ENCODE results near the gene ARHGAP19. TPM values are rescaled to one million over a fixed set of nuclear protein-coding genes. Genes with fewer than 3 reads are reported as not detected.

ARHGAP19 gene
- 31.1 and 34.8 TPM in 2 replicates for total RNA-seq

GRCh38 chr10:97292097-97292861 lies at the start of gene ARHGAP19:
Gene ARHGAP19 (minus strand): TSS chr10:97292637. CDS start chr10:97292627, 10 bp downstream.
- intact Hi-C loops (cut with micrococcal nuclease), result loop anchor here (1.0 to 10.0 kb wide), 12 partner anchors 27 to 1637 kb away; partner anchors contain the start of genes ALDH18A1, EXOSC1, FRAT1 and FRAT2

DNA sequence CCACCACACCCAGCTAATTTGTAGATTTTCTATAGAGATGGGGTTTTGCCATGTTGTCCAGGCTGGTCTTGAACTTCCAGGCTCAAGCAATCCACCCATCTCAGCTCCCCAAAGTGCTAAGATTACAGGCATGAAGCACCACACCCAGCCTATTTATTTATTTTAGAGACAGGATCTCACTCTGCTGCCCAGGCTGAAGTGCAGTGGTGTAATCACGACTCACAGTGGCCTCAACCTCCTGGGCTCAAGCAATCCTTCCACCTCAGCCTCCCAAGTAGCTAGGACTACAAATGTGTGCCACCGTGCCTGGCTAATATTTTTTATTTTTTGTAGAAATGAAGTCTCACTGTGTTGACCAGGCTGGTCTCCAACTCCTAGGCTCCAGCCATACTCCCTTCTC lies 49.0 kb upstream of the ARHGAP19 start:
- intact Hi-C loops (cut with micrococcal nuclease), result no loop called here

DNA sequence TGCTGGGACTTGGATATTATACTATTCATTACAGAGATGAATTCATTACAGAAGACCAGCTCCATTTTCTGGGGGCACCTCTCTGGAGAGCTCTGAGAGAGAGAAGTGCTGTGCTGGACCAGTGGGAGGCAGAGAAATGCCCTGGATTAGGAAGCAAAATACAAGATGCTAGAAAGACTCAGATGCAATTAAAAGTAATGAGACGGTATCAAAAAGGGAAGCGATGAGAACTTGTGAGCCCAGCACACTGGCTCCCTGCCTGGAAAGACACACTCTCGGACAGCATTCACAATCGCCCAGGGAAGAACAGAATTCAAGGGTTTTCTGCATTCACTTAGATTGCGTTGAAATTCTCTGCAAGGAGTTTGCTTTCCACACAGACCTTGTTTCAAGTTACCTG lies 45.6 kb upstream of the ARHGAP19 start:
- intact Hi-C loops (cut with micrococcal nuclease), result no loop called here

DNA sequence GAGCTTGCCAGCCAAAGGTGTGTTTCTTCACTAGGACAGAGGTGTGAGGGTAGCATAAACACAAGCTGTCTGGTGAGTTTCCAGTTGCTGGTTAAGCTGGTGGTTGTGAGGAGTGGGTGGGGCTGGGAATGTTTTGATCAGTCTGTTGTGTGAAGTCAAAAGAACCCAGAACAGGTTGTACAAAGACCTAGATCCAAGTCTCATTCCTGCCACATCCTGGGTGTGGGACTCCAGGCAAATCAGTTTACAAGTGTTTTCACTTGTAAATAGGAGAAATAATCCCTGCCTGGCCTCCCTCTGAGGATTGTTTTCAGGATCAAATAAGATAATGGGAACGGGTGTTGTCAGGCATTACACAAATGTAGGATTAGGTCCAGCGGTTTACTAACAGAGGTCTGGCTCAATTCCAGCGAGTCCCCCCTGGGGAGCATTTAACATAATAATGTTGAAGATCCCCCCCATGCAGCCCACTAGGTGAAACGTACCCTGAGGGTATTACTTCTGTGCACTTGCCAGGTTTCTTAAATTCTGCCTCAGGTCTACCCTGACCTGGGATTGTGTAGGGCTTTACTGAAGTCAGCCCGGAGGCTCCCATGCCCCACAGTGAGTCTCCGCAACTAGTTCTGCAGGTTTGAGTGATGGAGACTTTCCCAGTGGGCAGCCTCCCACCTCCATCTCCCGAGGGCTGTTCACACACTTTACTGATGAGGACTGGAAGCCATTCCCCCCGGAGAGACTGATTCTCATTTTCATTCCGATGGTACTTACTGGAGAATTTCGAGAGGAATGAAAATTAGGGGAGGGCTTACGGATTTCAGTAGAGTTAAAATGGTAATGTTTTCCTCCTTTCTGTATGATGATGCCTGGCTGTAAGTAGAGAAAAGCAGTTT lies 44.8 kb upstream of the ARHGAP19 start:
- intact Hi-C loops (cut with micrococcal nuclease), result loop anchor here (1.0 kb wide), 1 partner anchor 60 kb away; no protein-coding TSS in a partner anchor

DNA sequence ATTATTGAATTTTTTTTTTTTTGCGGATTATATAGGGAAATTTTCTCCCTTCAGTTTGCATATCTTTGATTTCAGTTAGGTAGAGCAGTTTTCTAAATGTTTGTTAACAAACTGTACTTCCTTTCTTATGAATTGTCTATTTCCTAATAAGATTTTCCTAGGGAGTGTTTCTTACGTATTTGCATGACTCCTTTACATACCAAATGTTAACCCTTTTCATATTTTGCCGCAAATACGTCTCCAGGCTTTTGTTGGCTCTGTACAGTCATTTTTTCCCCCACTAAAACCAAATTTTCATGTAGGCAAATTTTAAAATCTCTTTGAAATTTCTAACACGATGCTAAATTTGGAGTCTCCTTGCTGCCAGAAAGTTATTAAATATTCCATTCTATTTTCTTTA lies 44.0 kb upstream of the ARHGAP19 start:
- intact Hi-C loops (cut with micrococcal nuclease), result no loop called here

DNA sequence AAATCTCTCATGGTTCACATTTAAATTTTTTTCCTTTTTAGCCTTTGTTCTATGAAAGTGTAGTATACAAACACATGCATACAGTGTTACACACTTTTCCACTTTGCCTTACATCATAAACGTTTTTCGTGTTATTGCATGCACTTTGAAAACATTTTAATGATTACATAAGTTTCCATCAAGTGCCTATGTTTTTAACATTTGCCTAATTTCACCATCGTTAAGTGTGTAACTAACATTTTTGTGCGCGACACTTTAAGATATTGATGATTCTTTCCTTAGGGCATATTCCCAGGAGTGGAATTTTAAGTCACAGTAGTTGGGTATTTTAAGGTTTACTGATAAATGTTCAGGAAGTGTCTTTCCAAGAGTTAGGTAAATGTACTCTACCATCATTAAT lies 43.6 kb upstream of the ARHGAP19 start:
- intact Hi-C loops (cut with micrococcal nuclease), result no loop called here

DNA sequence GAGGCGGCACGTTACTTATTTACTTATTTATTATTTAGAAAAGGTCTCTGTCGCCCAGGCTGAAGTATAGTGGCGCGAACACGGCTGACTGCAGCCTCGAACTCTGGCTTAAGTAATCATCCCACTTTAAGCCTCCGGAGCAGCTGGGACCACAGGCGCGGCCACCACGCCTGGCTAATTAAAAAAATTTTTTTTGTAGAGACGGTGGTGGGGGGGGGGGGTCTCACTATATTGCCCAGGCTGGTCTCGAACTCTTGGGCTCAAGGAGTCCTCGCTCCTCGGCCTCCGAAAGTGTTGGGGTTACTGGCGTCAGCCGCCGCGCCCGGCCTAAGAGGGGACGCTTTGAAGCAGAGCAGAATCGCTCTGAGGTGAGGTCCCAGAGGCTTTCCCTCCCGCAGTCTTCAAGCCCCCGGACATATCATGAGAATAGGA lies 42.8 kb upstream of the ARHGAP19 start:
- intact Hi-C loops (cut with micrococcal nuclease), result loop anchor here (1.0 to 2.0 kb wide), 2 partner anchors 402 to 799 kb away; partner anchors contain the start of genes R3HCC1L and ZFYVE27

DNA sequence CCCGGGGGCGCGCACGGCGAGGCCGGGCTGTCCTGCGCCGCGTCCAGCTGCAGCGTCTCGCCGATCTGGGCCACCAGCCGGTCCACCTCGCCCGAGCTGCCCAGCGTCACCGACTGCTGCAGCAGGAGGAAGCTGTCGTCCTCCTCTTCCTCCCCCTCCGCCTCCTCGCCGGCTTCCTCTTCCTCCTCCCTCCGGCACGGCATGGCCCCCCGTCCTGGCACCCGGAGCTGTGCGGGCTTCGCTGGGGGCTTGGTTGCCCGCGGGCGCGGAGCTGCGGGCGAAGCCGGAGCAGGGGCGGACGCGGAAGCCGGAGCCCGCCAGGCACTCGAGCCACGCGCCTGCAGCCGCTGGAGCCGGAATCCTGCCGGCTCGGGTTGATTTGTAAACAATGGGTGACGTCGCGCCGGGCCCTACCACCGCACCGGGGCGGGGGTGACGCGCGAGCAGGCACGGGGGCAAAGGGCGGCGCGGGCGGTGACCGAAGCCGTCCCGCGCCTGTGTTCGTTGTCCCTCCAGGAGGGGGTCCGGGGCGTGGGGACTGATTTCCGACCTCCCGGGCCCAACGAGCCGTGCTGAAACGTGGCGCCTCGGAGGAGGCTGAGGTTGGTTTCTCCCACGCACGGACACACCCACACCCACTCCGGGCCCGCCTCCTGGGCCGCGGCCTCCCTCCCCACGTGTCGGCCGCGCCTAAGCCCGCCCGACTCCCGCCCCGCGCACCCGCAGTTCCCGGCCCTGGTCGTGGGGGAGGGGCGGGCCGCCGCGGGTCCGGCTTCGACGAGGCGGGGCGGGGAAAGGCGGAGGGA lies 42.1 kb upstream of the ARHGAP19 start, which contains the start of gene FRAT2:
FRAT2 (minus strand) TSS at position 360 of the 806 bp plus-strand sequence; CDS start at position 203, 157 bp downstream.
- intact Hi-C loops (cut with micrococcal nuclease), result loop anchor here (1.0 to 5.0 kb wide), 9 partner anchors 42 to 800 kb away; partner anchors contain the start of genes ARHGAP19, EXOSC1, LCOR and MMS19

GRCh38 chr10:97333601-97334369 lies 41.3 kb upstream of the ARHGAP19 start:
- intact Hi-C loops (cut with micrococcal nuclease), result loop anchor here (1.0 to 5.0 kb wide), 9 partner anchors 13 to 501 kb away; partner anchors contain the start of genes ARHGAP19, EXOSC1, LCOR and MMS19

- intact Hi-C loops (cut with micrococcal nuclease), result loop anchor here (1.0 to 5.0 kb wide), 3 partner anchors 13 to 501 kb away; partner anchors contain the start of genes EXOSC1, LCOR and ZDHHC16
Measured at GRCh38 chr10:97333351-97333600, 40.8 kb upstream of the ARHGAP19 start.

DNA sequence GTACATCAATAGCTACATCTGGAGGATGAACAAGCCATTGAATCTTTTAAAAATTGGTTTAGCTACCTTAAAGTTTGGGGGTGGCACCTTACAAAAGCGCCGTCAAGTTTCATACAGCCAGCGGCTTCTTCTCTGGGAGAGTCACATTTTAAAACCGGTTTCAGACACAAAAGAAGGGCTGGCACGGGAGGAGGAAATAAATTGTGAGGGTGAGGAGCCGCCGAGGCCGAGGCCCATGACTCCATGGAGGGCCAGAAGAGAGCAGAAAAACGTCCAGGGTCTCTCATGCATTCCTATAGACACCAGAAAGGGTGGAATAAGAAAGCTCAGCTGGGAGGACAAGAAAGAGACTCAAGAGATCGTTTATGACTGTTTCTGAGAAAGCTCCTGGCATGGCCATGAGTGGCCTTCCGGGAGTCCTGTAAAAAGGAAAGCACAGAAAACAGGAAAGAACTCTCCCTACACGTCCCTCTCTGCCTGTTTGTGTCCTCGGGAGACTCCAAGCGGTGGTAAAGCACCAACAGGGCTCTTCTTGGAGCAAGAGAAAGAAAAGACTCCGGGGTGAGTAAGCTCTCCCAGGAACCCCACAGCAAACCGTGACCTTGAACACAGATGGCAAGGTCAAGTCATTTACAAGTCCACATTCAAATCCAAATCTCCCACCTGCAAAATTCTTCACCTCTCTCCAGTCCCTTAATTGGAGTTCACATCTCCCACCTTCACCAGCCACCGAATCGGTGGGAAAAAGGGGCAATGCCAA lies 40.3 kb upstream of the ARHGAP19 start:
- intact Hi-C loops (cut with micrococcal nuclease), result loop anchor here (1.0 to 5.0 kb wide), 3 partner anchors 12 to 500 kb away; partner anchors contain the start of genes EXOSC1, LCOR and ZDHHC16

GRCh38 chr10:97331153-97331703 lies 38.8 kb upstream of the ARHGAP19 start:
- intact Hi-C loops (cut with micrococcal nuclease), result loop anchor here (5.0 kb wide), 2 partner anchors 116 to 499 kb away; partner anchors contain the start of genes EXOSC1, LCOR and ZDHHC16

DNA sequence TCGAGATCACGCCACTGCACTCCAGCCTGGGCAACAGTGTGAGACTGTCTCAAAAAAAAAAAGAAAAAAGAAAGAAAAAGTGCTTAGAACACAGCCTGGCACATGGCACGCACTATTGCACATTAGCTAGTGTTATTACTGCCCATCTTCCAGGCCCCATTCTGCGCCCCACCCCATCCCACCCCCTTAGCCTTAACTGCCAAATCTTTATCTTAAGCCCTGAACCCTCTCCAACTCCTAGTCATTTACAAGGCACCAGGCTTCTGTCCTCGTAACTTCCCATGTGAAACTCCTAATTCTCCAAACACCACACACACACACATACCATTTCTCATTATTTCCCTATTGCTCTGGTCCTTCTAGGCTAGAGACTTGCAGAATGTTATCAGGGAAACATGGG lies 37.3 kb upstream of the ARHGAP19 start:
- intact Hi-C loops (cut with micrococcal nuclease), result loop anchor here (5.0 kb wide), 2 partner anchors 118 to 497 kb away; partner anchors contain the start of genes EXOSC1, LCOR and ZDHHC16

GRCh38 chr10:97328646-97329453 lies 36.4 kb upstream of the ARHGAP19 start:
- intact Hi-C loops (cut with micrococcal nuclease), result no loop called here

DNA sequence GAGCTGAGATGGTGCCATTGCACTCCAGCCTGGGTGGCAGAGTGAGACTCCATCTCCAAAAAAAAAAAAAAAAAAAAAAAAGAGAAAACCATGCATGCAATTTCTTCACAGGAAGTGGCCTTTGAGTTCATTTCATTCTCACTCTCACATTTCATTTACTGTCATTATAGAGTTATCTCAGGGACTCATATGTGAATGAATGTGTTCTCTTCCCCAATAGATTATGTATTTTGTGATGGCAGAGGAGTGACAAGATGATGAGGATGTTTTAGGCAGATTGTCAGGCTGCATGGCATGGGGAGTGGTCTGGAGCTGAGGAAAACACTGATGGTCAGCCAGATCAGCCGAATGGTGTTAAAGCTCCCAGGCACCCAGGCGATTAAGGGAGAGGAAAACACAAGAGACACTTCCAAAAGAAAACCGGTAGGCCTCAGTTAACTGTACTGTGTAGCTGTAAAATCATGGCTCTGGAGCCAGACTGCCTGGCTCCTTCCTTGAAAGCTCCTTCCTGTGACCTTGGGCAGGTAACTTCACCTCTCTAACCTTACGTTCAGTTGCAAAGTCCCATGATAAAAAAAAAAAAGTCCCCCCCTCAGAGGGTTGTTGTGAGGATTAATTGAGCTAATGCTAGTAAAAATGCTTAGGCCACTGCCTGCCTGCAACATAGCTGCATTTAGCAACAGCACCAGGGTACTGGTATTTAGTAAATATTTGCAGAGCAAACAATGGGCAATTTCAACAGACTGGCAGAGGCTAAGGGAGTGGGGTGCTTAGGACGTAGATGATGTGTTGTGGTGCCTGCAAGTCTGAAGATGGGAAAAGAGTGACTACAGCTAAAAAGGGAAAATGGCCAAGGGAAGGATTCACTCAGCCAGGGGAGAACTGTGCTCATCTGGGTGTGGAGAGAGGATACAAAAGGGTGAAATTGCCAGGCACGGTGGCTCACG lies 35.2 kb upstream of the ARHGAP19 start:
- intact Hi-C loops (cut with micrococcal nuclease), result no loop called here

GRCh38 chr10:97325754-97326153 lies 33.3 kb upstream of the ARHGAP19 start:
- intact Hi-C loops (cut with micrococcal nuclease), result no loop called here

DNA sequence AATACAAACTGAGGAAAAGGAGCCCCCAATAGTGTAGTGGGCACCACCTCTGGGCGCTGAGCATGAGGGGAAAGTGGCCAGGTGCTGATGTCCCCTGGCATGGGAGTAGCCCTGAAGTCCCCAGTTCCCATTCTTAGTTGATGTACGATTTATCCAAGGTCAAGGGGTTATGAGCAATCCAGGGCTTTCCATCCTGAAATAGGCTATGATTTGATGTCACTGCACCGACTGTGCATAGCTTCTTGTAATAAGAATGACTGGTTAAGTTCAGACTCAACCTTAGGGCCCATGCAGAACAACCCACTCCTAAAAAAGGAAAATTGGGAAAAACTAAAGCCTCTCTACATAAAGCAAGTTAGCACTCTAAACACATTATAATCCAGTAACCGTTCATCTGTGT lies 31.1 kb upstream of the ARHGAP19 start:
- intact Hi-C loops (cut with micrococcal nuclease), result loop anchor here (5.0 kb wide), 1 partner anchor 736 kb away; the partner anchor contains the start of gene TM9SF3

Data from T-helper 1 cell treated with Interleukin-12 subunit alpha and Interleukin-12 subunit beta and Interleukin-4 antibody, amounts not matched to agents 30 ng/mL and 1 ng/mL, for 36 hours (primary cell).